Nephron progenitor cell (in vitro differentiated cells): ENCODE results near the gene NPIPB6.

ENCODE experiments used
- DNase-seq: peaks from one replicate; pipeline ENCODE4 v3.0.0; 2021
- H3K27ac Mint-ChIP-seq: 2 replicates; pipeline ENCODE4 v1.8.0; 2021; ENCODE audit warnings: mild to moderate bottlenecking, moderate library complexity, mixed read lengths
- H3K27me3 Mint-ChIP-seq: 2 replicates; pipeline ENCODE4 v1.8.0; 2021; ENCODE audit warnings: mild to moderate bottlenecking, low read depth, mixed read lengths; ENCODE audit not compliant: poor library complexity
- H3K36me3 Mint-ChIP-seq: 2 replicates; pipeline ENCODE4 v1.8.0; 2021; ENCODE audit warnings: low read depth, mixed read lengths
- H3K4me1 Mint-ChIP-seq: 2 replicates; pipeline ENCODE4 v1.8.0; 2021; ENCODE audit warnings: mixed read lengths
- H3K4me3 Mint-ChIP-seq: 2 replicates; pipeline ENCODE4 v1.8.0; 2021; ENCODE audit warnings: mild to moderate bottlenecking, moderate library complexity, mixed read lengths
- H3K9me3 Mint-ChIP-seq: 2 replicates; pipeline ENCODE4 v1.8.0; 2021; ENCODE audit warnings: mild to moderate bottlenecking, moderate library complexity, mixed read lengths
- CTCF ChIP-seq: fragments of 200-600 bp; sonication (generic); IDR thresholded peaks from 2 replicates; pipeline ENCODE4 v1.5.0; 2021; ENCODE audit warnings: antibody characterized with exemption

The NPIPB6 gene

DNA sequence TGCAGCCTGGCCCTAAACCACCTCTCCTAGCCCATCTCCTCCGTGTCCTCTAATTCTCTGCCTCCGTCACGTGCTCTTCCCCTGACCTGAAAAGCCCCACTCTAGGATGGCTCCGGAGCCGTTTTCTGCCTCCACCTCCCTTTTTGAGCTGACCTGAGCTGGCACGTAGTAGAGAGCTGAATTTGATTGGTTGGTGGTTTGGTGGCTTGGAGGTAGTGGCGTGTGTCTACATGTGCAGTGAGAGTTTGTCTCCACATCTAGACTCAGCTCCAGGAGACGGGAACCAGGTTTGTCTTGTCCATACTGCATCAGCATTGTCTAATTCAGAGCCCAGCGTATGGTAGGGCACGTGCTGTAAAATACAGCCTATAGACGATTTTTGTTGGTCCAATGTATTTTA is 68.0 kb downstream of the NPIPB6 start:
- no peaks in the 10 kb centered on the region for H3K27me3 Mint-ChIP-seq
- no peaks in the 10 kb centered on the region for H3K9me3 Mint-ChIP-seq
- H3K4me1 Mint-ChIP-seq, result peaks cover 40% of the 10 kb centered on the region
- H3K27ac Mint-ChIP-seq, result no peak overlapping the region
- TF ChIP-seq CTCF, result no peak
- peak overlapping the region; percentile 93 for H3K4me3 Mint-ChIP-seq
- H3K36me3 Mint-ChIP-seq, result peaks cover 25% of the 10 kb centered on the region
- no peak for DNase-seq

GRCh38 chr16:28294201-28294600 is 69.1 kb downstream of the NPIPB6 start:
- TF ChIP-seq CTCF, result no peak
- H3K36me3 Mint-ChIP-seq, result peaks cover 21% of the 10 kb centered on the region
- no peaks in the 10 kb centered on the region for H3K9me3 Mint-ChIP-seq
- peaks cover 49% of the 10 kb centered on the region for H3K4me1 Mint-ChIP-seq
- H3K4me3 Mint-ChIP-seq, result peak overlapping the region; percentile 93
- H3K27ac Mint-ChIP-seq, result no peak overlapping the region
- H3K27me3 Mint-ChIP-seq, result no peaks in the 10 kb centered on the region
- DNase-seq, result no peak

DNA sequence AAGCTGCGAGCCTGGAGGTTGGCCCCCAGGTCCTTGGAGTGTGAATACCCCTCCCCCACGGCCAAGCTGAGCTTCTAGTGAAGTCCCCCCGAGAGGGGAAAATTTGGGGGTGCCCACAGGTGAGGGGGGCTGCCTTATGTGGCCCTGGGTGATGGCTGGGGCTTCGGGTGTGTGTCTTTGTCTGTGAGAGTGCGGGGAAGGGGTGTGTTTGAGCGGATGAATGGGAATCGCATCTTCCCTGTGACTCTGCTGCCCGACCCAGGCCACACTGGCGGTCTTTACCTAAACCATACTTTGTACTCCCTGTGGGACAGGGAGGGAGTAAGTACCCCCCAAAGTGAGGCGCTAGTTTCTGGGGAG is 69.7 kb downstream of the NPIPB6 start:
- Mint-ChIP-seq H3K4me1 (peaks cover 55% of the 10 kb centered on the region), H3K36me3 (peaks cover 23% of the 10 kb centered on the region), H3K27me3 (no peaks in the 10 kb centered on the region), H3K4me3 (peak overlapping the region; percentile 93), H3K9me3 (no peaks in the 10 kb centered on the region), H3K27ac (peak overlapping the region; percentile 69)
- no peak for TF ChIP-seq CTCF
- no peak for DNase-seq

DNA sequence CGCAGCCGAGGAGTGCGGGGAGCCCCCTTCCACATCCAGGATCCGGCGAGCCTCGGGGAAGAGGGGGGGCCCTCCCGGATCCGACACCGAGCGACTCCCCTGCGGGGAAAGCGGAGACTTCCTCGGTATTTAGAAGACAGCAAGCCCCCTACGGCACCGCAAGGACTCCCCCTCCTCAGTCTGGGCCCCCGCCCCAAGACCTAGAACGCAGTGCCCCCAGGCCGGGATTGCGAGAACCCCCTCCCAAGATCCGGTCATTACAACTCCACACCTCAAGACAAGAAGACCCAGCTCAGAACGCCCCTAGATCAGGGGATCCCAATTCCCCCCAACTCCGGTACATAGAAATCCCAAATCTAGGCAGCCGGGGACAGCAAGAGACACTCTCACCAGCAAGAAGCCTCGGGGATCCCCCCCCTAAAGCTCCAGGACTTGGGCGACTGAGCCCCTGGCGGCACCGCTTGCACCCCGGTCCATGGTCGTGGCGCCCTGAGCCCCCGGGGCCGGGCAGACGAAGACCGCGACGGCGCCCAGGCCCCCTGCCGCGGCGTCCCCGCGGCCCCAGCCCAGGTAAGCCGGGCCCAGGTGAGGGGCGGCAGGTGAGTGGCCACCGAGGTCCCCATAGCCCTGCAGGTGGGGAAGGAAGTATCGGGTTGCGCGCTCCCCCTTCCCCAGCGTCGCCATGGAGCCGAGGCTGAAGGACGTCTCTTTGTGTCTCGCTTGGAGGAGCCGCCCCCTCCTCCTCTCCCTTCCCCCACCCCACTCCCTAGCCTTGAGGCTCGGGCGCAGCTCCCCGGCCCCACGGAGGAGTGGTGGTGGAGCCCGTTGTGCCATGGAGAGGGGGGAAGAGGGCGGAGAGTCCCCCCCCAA is 70.3 kb downstream of the NPIPB6 start:
- peak; percentile 61 for DNase-seq
- no peaks in the 10 kb centered on the region for H3K27me3 Mint-ChIP-seq
- H3K27ac Mint-ChIP-seq, result peak overlapping the region; percentile 59
- H3K36me3 Mint-ChIP-seq, result peaks cover 19% of the 10 kb centered on the region
- H3K9me3 Mint-ChIP-seq, result no peaks in the 10 kb centered on the region
- TF ChIP-seq CTCF, result no peak
- peaks cover 61% of the 10 kb centered on the region for H3K4me1 Mint-ChIP-seq
- peak overlapping the region; percentile 98 for H3K4me3 Mint-ChIP-seq
